Fibroblast of gingiva (primary cell): ENCODE results near the gene RASIP1.
"Not testable (repeated sequence)": the region's sequence is repeated elsewhere in the genome, so short reads cannot be mapped to it uniquely, and the experiment has no call there.

ENCODE experiments used
- DNase-seq: peaks from one replicate; pipeline ENCODE4 v3.0.0-alpha.2; 2011; ENCODE audit warnings: low read depth

RASIP1 gene, protein sequence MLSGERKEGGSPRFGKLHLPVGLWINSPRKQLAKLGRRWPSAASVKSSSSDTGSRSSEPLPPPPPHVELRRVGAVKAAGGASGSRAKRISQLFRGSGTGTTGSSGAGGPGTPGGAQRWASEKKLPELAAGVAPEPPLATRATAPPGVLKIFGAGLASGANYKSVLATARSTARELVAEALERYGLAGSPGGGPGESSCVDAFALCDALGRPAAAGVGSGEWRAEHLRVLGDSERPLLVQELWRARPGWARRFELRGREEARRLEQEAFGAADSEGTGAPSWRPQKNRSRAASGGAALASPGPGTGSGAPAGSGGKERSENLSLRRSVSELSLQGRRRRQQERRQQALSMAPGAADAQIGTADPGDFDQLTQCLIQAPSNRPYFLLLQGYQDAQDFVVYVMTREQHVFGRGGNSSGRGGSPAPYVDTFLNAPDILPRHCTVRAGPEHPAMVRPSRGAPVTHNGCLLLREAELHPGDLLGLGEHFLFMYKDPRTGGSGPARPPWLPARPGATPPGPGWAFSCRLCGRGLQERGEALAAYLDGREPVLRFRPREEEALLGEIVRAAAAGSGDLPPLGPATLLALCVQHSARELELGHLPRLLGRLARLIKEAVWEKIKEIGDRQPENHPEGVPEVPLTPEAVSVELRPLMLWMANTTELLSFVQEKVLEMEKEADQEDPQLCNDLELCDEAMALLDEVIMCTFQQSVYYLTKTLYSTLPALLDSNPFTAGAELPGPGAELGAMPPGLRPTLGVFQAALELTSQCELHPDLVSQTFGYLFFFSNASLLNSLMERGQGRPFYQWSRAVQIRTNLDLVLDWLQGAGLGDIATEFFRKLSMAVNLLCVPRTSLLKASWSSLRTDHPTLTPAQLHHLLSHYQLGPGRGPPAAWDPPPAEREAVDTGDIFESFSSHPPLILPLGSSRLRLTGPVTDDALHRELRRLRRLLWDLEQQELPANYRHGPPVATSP

GRCh38 chr19:48740164-48740972 is at the start of gene RASIP1:
TSS of gene RASIP1 (minus strand) at chr19:48740610. CDS start at chr19:48740282, 328 bp downstream.
- no peak for DNase-seq

DNA sequence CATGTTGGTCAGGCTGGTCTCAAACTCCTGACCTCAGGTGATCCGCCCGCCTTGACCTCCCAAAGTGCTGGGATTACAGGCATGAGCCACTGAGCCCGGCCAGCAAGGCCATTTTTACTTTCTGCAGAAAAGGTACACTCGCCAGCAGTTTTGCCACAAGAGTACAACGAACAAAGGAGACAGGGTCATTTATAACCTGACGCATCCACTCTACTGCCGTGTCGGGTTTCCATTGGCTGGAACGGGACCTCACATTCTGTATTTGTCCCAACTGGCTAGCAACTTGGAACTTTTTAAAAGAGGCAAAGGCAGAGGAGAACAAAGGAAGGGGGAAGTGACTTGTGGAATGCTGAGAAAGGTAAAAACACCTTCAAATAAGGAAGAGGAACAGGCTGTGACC is 46.9 kb upstream of the RASIP1 start:
- not testable (repeated sequence) for DNase-seq

- DNase-seq: not testable (repeated sequence)
Observed at GRCh38 chr19:48786422-48786821, 46.0 kb upstream of the RASIP1 start.

GRCh38 chr19:48784527-48784926 is 44.1 kb upstream of the RASIP1 start:
- peak; percentile 21 for DNase-seq

GRCh38 chr19:48780631-48781391 is 40.4 kb upstream of the RASIP1 start:
- DNase-seq: no peak

- DNase-seq: no peak
Observed at GRCh38 chr19:48779636-48780035, 39.2 kb upstream of the RASIP1 start.

DNA sequence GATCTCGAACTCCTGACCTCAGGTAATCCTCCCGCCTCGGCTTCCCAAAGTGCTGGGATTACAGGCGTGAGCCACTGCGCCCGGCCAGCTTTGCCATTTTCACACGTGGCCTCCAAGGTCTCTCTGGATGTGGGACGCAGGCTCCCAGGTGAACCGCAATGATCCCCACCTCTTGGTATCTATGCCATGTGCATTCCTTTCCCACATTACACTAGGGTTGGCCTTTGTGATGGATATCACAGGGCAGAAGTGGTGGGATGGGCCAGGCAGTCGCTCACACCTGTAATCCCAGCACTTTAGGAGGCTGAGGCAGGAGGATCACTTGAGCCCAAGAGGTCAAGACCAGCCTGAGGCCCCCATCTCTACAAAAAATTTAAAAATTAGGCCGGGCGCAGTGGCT is 37.3 kb upstream of the RASIP1 start:
- DNase-seq: no peak

DNA sequence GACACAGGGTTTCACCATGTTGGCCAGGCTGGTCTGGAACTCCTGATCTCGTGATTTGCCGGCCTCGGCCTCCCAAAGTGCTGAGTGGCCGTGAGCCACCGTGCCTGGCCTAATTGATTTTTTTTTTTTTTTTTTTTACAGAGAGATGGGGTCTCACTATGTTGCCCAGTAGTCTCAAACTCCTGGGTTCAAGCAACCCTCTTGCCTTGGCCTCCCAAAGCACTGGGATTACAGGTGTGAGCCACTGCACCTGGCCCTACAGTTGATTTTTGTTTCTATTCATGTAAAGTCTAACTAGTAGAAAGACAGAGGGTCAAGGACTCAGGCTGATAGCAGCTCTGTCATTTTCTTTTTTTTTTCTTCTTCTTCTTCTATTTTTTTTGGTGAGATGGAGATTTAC is 36.7 kb upstream of the RASIP1 start:
- no peak for DNase-seq

GRCh38 chr19:48772503-48772953 is 32.1 kb upstream of the RASIP1 start:
- peak; percentile 54 for DNase-seq

GRCh38 chr19:48770734-48771472 is 30.5 kb upstream of the RASIP1 start:
- DNase-seq: no peak

DNA sequence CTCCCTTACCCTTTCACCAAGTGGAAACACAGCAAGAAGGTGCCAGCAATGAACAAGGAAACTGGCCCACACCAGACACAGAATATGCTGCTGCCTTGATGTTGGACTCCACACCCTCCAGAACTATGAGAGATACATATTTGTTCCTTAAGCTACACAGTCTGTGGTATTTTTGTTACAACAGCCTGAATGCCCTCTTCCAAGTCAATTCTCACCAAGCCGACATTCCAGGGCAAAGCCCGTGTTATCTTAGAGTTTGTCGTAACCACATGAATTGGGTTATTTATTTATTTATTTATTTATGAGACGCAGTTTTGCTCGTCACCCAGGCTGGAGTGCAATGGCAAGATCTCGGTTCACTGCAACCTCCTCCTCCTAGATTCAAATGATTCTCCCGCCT is 29.9 kb upstream of the RASIP1 start:
- DNase-seq: peak; percentile 49

GRCh38 chr19:48768994-48769713 is 28.7 kb upstream of the RASIP1 start:
- no peak for DNase-seq

DNA sequence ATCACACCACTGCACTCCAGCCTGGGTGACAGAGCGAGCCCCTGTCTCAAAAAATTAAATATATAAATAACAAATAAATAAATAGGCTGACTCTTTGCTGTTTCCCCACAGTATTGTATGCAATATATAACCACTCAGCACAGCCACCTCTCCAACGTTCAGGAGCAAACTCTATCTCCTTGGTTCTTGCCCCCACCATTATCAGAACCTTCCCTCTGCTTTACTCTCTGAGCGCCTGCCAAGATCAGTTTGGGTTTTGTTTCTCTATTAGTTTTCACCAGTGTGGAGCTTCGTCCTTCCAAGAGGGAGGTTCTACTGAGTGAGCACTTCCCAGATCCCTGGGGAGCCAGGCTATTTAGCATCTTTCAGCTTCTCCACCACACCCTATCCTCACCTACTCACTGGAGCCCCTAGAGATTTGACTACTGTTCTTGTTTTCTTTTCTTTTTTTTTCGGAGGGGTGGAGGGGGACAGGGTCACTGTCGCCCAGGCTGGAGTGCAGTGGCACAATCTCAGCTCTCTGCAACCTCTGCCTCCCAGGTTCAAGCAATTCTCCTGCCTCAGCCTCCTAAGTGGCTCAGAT is 27.9 kb upstream of the RASIP1 start:
- not testable (repeated sequence) for DNase-seq

DNA sequence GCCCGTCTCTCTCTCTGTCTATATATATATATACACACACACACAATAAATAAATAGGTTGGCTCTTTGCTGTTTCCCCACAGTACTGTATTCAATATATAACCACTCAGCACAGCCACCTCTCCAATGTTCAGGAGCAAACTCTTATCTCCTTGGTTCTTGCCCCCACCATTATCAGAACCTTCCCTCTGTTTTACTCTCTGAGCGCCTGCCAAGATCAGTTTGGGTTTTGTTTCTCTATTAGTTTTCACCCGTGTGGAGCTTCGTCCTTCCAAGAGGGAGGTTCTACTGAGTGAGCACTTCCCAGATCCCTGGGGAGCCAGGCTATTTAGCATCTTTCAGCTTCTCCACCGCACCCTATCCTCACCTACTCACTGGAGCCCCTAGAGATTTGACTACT is 25.4 kb upstream of the RASIP1 start:
- DNase-seq: not testable (repeated sequence)

DNA sequence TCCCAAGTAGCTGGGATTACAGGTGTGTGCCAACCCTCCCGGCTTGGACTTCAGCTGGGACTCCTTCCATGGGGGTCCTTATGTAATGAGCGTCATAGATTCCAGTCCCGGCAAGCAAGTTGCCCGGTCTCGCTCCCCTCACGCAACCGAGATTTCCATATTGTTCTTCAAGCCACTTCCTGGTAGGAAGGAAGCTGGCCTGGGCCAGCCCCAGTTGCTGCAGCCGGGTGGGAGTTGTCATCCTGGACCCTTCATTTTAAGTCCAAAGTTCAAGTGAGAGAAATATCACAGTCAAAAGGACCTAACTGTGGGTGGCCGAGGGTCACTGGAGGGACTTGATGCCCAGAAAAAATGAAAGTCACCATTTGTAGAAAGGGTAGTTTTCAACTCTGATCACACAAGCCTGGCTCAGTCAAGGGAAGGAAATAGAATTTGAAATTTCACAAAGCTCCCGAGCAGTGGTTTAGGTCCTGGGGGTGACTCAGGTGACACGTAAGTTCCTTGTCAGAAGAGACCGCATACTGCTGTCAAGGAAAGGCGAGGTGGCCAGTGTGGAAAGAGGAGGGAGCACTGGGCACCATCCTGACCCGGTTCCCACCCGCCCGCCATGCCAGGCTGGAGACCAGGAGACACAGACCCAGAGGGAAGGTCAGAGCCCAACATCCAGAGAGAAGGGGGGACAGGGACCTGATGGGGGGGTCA is 20.2 kb upstream of the RASIP1 start:
- no peak for DNase-seq

GRCh38 chr19:48757741-48758144 is 17.3 kb upstream of the RASIP1 start:
- DNase-seq: no peak

DNA sequence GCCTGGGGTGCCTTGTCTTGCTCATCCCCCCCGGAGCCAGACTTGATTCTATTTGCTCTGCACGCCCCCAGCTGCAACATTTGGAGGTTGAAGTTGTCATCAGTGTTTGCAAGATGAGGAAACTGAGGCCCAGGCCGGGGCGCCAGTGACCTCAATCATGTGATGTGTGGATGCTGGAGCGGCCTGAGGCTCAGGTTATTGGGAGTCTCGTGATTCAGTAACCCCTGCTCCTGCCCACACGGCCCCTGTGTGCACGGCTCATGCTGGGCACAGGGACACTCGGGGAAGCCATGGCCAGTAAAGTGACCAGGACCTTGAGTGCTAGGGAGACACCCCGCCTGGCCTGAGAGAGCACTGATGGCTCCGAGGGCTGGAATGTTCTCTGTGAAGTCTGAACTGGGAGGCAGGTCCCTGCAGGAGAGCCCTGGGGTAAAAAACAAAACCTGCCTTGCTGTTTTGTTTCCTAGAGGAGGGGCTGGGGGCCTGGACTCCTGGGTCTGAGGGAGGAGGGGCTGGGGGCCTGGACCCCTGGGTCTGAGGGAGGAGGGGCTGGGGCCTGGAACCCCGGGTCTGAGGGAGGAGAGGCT is 16.8 kb upstream of the RASIP1 start:
- no peak for DNase-seq

DNA sequence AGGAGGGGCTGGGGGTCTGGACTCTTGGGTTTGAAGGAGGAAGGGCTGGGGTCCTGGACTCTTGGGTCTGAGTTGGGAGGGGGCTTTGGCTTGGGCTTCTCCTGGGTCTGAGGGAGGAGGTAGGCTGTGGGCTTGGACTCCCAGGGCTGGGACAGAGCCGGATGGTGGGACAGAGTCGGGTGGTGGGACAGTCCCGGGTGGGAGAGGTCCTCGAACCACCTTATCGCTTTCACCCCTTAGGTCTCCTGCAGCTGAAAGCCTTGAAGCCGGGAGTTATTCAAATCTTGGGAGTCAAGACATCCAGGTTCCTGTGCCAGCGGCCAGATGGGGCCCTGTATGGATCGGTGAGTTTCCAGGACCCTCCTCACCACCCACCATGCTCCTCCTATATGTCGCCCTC is 16.3 kb upstream of the RASIP1 start:
- no peak for DNase-seq
